Measurements from ENCODE around the gene KRTAP5-6.

- TF ChIP-seq CTCF (IDR thresholded peaks at IDR 0.05) (no peak), ZFX (IDR thresholded peaks at IDR 0.05; ENCODE audit: borderline replicate concordance) (no peak)
Observed at GRCh38 chr11:1647901-1648652, 48.9 kb upstream of the KRTAP5-6 start.

All from 22Rv1 (cell line).